Thoracic aorta (tissue), 2 donors: ENCODE results near the gene GGT6. TPM values are rescaled to one million over a fixed set of nuclear protein-coding genes. Genes with fewer than 3 reads are reported as not detected.

Source experiments
- ATAC-seq: fragments of 150-250 bp; one replicate; pipeline ENCODE4 v1.8.0; 2017; ENCODE audit warnings: low read depth; ENCODE audit not compliant: insufficient number of reproducible peaks, low FRiP score
- DNase-seq: peaks from one replicate; pipeline ENCODE4 v3.0.0-alpha.2; 2020; ENCODE audit warnings: low spot score
- H3K27ac ChIP-seq, 2 donors: fragments of 200-600 bp; sonication (generic); 1 replicate in 1 of 2; 2 replicates in 1 of 2; pipeline ENCODE4 v1.5.1; 2016; ENCODE audit warnings: mild to moderate bottlenecking in 2 of 2, moderate library complexity in 2 of 2
- H3K27me3 ChIP-seq: fragments of 200-600 bp; sonication (generic); replicated peaks from 2 replicates; pipeline ENCODE4 v1.6.0; 2016; ENCODE audit warnings: mild to moderate bottlenecking; ENCODE audit not compliant: insufficient read depth
- H3K36me3 ChIP-seq: fragments of 200-600 bp; sonication (generic); one replicate; pipeline ENCODE4 v1.5.1; 2016
- H3K4me1 ChIP-seq, 2 donors: fragments of 200-600 bp; sonication (generic); 1 replicate in 1 of 2; 2 replicates in 1 of 2; pipeline versions ENCODE4 v1.5.1 to v1.6.0; 2016; ENCODE audit warnings: low read depth in 2 of 2, mild to moderate bottlenecking in 1 of 2; ENCODE audit not compliant: control insufficient read depth in 1 of 2
- H3K4me3 ChIP-seq: fragments of 200-600 bp; sonication (generic); 2 replicates; pipeline ENCODE4 v1.5.1; 2016; ENCODE audit warnings: mild to moderate bottlenecking
- H3K9me3 ChIP-seq: fragments of 200-600 bp; sonication (generic); 2 replicates; pipeline ENCODE4 v1.5.1; 2016
- total RNA-seq, 2 donors: library from RNA; depleted of rRNA; stranded (reverse); fragments of >200 nt; gene quantifications; one replicate each; pipeline versions ENCODE4 v1.1.0 to v1.2.3, GENCODE V29; 2016
- TF ChIP-seq, protein P1 (sequence below): fragments of 200-600 bp; sonication (generic); IDR thresholded peaks from one replicate; pipeline ENCODE4 v1.5.1; 2019; ENCODE audit warnings: antibody characterized with exemption

The GGT6 gene
- total RNA-seq, 2 donors from 2014 or later = not detected

DNA sequence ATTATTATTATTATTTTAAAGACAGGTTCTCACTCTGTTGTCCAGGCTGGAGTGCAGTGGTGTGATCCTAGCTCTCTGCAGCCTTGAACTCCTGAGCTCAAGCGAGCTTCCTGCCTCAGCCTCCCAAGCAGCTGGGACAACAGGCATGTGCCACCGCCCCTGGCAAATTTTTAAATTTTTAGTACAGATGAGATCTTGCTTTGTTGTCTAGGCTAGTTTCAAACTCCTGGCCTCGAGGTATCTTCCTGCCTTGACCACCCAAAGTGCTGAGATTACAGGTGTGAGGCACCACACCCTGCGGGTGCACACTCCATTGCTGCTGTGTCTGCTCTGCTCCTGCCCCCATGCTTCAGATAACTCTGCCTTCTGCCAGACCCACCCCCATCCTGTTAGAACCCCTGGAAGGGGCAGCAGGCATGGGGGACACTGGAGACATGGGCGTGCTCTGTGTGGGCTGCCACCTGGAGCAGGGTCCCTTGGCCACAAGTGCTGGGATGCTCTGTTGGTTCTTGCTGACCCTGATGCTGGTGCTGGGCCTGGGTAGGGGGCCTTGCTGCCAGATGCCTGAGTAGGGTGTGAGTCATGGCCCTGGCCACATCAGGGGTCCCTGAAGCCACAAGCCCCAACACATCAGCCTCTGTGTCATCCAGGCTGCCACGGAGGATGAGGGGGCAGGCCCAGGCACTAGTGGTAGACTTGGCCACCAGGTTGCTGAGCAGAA lies 2.6 kb downstream of the GGT6 start:
- ATAC-seq = no peak
- Histone ChIP-seq H3K27me3 (no peaks in the 10 kb centered on the region), H3K4me1 (peaks cover 14 to 45% of the 10 kb centered on the region in 2 donors), H3K4me3 (no peak overlapping the region), H3K27ac (no peak overlapping the region), H3K9me3 (no peaks in the 10 kb centered on the region), H3K36me3 (no peaks in the 10 kb centered on the region)
- DNase-seq = no peak
- TF ChIP-seq, protein P1, sequence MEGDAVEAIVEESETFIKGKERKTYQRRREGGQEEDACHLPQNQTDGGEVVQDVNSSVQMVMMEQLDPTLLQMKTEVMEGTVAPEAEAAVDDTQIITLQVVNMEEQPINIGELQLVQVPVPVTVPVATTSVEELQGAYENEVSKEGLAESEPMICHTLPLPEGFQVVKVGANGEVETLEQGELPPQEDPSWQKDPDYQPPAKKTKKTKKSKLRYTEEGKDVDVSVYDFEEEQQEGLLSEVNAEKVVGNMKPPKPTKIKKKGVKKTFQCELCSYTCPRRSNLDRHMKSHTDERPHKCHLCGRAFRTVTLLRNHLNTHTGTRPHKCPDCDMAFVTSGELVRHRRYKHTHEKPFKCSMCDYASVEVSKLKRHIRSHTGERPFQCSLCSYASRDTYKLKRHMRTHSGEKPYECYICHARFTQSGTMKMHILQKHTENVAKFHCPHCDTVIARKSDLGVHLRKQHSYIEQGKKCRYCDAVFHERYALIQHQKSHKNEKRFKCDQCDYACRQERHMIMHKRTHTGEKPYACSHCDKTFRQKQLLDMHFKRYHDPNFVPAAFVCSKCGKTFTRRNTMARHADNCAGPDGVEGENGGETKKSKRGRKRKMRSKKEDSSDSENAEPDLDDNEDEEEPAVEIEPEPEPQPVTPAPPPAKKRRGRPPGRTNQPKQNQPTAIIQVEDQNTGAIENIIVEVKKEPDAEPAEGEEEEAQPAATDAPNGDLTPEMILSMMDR = no peak

DNA sequence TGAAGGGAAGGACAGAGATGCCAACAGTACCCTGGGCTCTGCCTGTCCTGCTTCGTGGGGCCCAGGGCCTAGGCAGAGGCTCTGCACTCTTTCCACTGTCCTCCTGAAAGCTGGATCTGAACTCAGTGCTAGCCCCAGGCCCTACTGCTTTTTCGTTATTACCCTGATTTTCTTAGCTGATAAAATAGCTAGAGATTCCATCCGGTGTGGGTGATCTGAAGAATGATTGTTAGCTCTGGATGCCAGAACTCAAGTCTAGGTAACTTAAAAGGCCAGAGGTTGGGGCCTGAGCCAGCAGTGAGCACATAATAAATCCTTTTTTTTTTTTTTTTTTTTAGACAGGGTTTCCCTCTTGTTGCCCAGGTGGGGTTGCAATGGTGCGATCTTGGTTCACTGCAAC lies 3.4 kb downstream of the GGT6 start:
- Histone ChIP-seq H3K36me3 (no peaks in the 10 kb centered on the region), H3K4me3 (no peak overlapping the region), H3K4me1 (peaks cover 14 to 37% of the 10 kb centered on the region in 2 donors), H3K27me3 (no peaks in the 10 kb centered on the region), H3K27ac (no peak overlapping the region), H3K9me3 (no peaks in the 10 kb centered on the region)
- TF ChIP-seq, protein P1 = no peak
- ATAC-seq (no peak), DNase-seq (no peak)

DNA sequence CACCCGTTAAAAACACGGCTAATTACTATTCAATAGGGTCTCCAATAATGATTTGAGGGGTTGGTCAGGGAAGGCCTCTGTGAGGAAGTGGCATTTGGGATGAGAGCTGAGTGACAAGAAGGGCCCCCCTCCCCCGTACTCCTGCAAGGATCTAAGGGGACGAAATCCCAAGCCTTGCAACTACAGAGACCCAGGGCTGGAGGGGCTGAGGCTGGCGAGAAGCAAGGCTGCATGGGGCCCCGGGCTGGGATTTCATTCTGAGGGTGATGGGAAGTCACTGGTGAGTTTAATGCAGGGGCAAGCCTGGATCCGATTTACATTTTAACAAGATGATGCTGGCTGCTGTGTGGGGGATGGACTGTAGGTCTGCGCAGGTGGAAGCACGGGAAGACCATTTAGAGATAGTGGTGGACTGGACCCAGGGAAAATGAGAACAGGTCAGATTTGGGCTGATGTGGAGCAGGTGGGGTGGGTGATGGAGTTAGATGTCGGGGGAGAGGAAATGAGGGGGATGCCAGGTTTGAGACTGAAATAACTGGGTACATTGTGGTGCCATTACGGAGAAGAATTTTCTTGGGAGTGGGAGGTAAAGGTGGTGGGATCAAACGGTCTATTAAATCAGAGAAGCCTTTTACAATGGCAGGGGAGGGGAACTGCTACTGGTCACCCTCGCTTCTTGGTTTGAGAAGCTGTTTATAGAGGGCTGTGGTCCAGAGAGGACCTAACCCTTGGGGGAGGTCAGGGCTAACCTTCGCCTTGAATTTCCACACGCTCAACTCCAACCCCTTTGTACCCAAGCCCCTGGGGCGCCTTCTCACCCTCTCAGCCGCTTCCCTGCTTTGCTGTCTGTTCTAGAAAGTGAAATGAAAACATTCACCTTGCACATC lies 4.3 kb downstream of the GGT6 start:
- DNase-seq = no peak
- ATAC-seq = no peak
- Histone ChIP-seq H3K9me3 (no peaks in the 10 kb centered on the region), H3K27ac (peak overlapping the region; percentile 70 to 89), H3K4me1 (peaks cover 14 to 28% of the 10 kb centered on the region in 2 donors), H3K4me3 (peak overlapping the region; percentile 75), H3K36me3 (peaks cover 7% of the 10 kb centered on the region), H3K27me3 (no peaks in the 10 kb centered on the region)
- TF ChIP-seq, protein P1 = no peak

DNA sequence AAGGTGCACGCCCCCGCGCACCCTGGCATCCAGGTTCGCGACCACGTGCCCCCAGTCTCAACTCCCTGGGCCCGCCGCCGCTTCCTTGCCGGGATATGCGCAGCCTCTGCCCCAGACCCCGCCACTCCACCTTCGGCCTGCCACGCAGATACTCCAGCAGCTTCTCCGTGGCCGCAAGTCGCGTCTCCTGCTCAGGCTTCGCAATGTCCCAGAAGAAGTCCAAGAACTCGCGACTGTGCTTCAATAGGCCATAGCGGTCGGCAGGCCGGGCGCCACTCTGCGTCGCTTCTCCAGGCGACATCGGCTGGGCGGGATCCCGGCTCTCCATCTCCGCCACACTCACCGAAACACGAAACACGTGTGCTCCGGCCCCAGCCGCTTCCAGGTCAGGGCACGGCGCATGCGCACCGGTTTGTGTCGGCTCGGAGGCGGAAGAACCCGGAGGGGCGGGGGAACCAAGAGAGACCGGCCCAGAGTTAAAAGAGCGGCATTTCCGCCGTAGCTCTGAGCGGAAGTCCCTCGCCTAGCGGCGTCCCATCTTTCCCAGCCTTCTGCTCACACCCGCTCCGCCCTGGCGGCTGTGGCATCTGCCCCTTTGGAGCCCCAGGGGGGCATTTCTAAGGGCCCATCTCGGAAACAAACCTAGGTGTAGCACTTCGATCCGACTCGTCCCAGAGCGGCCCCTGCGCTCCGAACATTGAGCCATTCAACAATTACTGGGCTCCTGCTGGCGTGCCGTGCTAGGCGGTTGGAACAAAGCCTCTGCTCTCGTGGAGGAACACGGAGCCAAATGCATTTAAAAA lies 5.2 kb downstream of the GGT6 start, which contains the start of gene MYBBP1A:
Gene MYBBP1A, minus strand, starts transcription at position 388 of the 803 bp plus-strand sequence. Its CDS starts 60 bp downstream, at position 328.
- DNase-seq (peak; percentile 94), ATAC-seq (peak; percentile 89)
- H3K27me3 ChIP-seq = no peaks in the 10 kb centered on the region
- TF ChIP-seq, protein P1 = no peak
- no peaks in the 10 kb centered on the region for H3K9me3 ChIP-seq
- peaks cover 16% of the 10 kb centered on the region for H3K36me3 ChIP-seq
- H3K4me3 ChIP-seq = peak within 1 kb of the TSS; percentile 75
- H3K27ac ChIP-seq = peak within 1 kb of the TSS; percentile 70 to 89
- H3K4me1 ChIP-seq = peaks cover 14 to 22% of the 10 kb centered on the region in 2 donors
